Neural progenitor cell (in vitro differentiated cells): Measurements from ENCODE around the gene PPARA. TPM values are rescaled to one million over a fixed set of nuclear protein-coding genes. Genes with fewer than 3 reads are reported as not detected.
A peak's percentile ranks its signal among the peaks of the same experiment; 100 is the strongest.

Experiments
- DNase-seq: peaks from one replicate; pipeline ENCODE4 v3.0.0-alpha.2; 2016; ENCODE audit warnings: low spot score
- H2AFZ ChIP-seq: fragments of 200-600 bp; sonication (generic); replicated peaks from 2 replicates; pipeline ENCODE4 v1.6.1; 2016; ENCODE audit warnings: antibody characterized with exemption
- H3F3A ChIP-seq: fragments of 200-600 bp; sonication (generic); 2 replicates; pipeline ENCODE4 v1.6.1; 2016; ENCODE audit warnings: antibody characterized with exemption, low read depth
- H3K27ac ChIP-seq: fragments of 200-600 bp; sonication (generic); 2 replicates; pipeline ENCODE4 v1.5.1; 2016; ENCODE audit warnings: mild to moderate bottlenecking
- H3K27me3 ChIP-seq: fragments of 200-600 bp; sonication (generic); 2 replicates; pipeline ENCODE4 v1.6.1; 2016; ENCODE audit warnings: mild to moderate bottlenecking, moderate library complexity
- H3K36me3 ChIP-seq: fragments of 200-600 bp; sonication (generic); 2 replicates; pipeline ENCODE4 v1.5.1; 2016
- H3K4me1 ChIP-seq: fragments of 200-600 bp; sonication (generic); 2 replicates; pipeline ENCODE4 v1.6.1; 2016; ENCODE audit warnings: mixed run types
- H3K4me2 ChIP-seq: fragments of 200-600 bp; sonication (generic); 2 replicates; pipeline ENCODE4 v1.6.1; 2016
- H3K4me3 ChIP-seq: fragments of 200-600 bp; sonication (generic); 2 replicates; pipeline ENCODE4 v1.5.1; 2016
- H3K79me2 ChIP-seq: fragments of 200-600 bp; sonication (generic); 2 replicates; pipeline ENCODE4 v1.6.1; 2016; ENCODE audit warnings: low read depth
- H3K9ac ChIP-seq: fragments of 200-600 bp; sonication (generic); 2 replicates; pipeline ENCODE4 v1.6.1; 2016
- H3K9me3 ChIP-seq: fragments of 200-600 bp; sonication (generic); 2 replicates; pipeline ENCODE4 v1.5.1; 2016; ENCODE audit warnings: low read depth
- H4K20me1 ChIP-seq: fragments of 200-600 bp; sonication (generic); 2 replicates; pipeline ENCODE4 v1.6.1; 2016; ENCODE audit warnings: low read depth
- H3K27ac Mint-ChIP-seq: 3 replicates; pipeline ENCODE4 v1.8.0; 2021; ENCODE audit warnings: mixed read lengths
- H3K27me3 Mint-ChIP-seq: 2 replicates; pipeline ENCODE4 v1.8.0; 2022; ENCODE audit warnings: low read depth, mild to moderate bottlenecking, inconsistent platforms, moderate library complexity, mixed read lengths; ENCODE audit not compliant: insufficient read depth
- H3K36me3 Mint-ChIP-seq: 3 replicates; pipeline ENCODE4 v1.8.0; 2021; ENCODE audit warnings: mixed read lengths
- H3K4me1 Mint-ChIP-seq: 3 replicates; pipeline ENCODE4 v1.8.0; 2021; ENCODE audit warnings: mixed read lengths
- H3K4me3 Mint-ChIP-seq: 3 replicates; pipeline ENCODE4 v1.8.0; 2021; ENCODE audit warnings: mild to moderate bottlenecking, moderate library complexity, mixed read lengths
- H3K9me3 Mint-ChIP-seq: 3 replicates; pipeline ENCODE4 v1.8.0; 2020; ENCODE audit warnings: mixed read lengths
- EZH2 ChIP-seq: fragments of 200-600 bp; sonication (generic); IDR thresholded peaks from 2 replicates; pipeline ENCODE4 v1.6.1; 2017; ENCODE audit warnings: antibody characterized with exemption, mild to moderate bottlenecking, moderate library complexity
- EZH2phosphoT487 ChIP-seq: fragments of 200-600 bp; sonication (generic); IDR thresholded peaks from 2 replicates; pipeline ENCODE4 v1.6.1; 2017; ENCODE audit warnings: antibody characterized with exemption
- total RNA-seq: library from RNA; depleted of rRNA; stranded (reverse); fragments of >200 nt; gene quantifications from 2 replicates; pipeline ENCODE4 v1.2.3, GENCODE V29; 2015; ENCODE audit warnings: low replicate concordance
- TF ChIP-seq, protein P1 (sequence below): fragments of 200-600 bp; sonication (generic); IDR thresholded peaks from 2 replicates; pipeline ENCODE4 v1.5.1; 2017; ENCODE audit warnings: antibody characterized with exemption, mild to moderate bottlenecking

PPARA gene
- total RNA-seq, 1 donor from 2014 or later: 5.2 TPM

DNA sequence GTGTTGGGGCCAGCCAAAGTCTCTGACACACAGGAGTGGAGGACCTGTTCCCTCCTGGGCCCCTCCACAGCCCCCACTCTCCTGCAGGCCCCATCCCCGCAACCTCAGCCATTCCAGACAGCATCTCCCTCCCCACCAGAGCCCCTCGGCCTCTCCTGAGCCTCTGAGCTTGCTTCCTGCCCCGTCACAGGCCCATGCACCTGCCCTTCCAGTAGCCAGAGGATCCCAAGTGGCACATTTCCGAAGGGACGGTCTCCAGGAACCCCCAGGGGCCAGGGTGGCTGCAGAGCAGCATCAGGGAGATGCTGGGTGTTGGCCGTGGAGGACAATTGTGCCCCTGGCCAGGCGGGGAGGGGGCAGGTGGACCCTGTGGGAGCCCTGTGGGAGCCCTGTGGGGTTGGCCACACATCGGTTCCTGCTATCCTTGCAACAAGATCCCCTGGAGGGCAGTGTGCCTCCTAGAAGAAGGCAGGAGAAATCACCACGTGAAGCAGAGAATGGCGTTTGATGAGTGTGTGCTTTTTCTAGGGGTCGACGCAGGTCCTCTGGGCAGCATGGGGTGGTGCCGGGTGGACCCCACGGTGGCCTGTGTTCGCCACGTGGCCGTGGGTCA lies 45.3 kb upstream of the PPARA start:
- Histone ChIP-seq H3K36me3 (no peaks in the 10 kb centered on the region), H3K9me3 (no peaks in the 10 kb centered on the region), H3K79me2 (no peaks in the 10 kb centered on the region), H3K4me3 (no peak overlapping the region), H3K4me2 (no peak overlapping the region), H4K20me1 (no peaks in the 10 kb centered on the region), H3K4me1 (peaks cover 4% of the 10 kb centered on the region), H2AFZ (no peak overlapping the region), H3K27ac (no peak overlapping the region), H3K9ac (no peak overlapping the region), H3F3A (no peaks in the 10 kb centered on the region), H3K27me3 (no peaks in the 10 kb centered on the region)
- Mint-ChIP-seq H3K27me3 (peaks cover 10% of the 10 kb centered on the region), H3K9me3 (no peaks in the 10 kb centered on the region), H3K4me1 (peaks cover 21% of the 10 kb centered on the region), H3K4me3 (no peak overlapping the region), H3K27ac (no peak overlapping the region), H3K36me3 (no peaks in the 10 kb centered on the region)
- no peak for TF ChIP-seq EZH2phosphoT487
- no peak for TF ChIP-seq EZH2
- TF ChIP-seq, protein P1, sequence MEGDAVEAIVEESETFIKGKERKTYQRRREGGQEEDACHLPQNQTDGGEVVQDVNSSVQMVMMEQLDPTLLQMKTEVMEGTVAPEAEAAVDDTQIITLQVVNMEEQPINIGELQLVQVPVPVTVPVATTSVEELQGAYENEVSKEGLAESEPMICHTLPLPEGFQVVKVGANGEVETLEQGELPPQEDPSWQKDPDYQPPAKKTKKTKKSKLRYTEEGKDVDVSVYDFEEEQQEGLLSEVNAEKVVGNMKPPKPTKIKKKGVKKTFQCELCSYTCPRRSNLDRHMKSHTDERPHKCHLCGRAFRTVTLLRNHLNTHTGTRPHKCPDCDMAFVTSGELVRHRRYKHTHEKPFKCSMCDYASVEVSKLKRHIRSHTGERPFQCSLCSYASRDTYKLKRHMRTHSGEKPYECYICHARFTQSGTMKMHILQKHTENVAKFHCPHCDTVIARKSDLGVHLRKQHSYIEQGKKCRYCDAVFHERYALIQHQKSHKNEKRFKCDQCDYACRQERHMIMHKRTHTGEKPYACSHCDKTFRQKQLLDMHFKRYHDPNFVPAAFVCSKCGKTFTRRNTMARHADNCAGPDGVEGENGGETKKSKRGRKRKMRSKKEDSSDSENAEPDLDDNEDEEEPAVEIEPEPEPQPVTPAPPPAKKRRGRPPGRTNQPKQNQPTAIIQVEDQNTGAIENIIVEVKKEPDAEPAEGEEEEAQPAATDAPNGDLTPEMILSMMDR: no peak
- no peak for DNase-seq

DNA sequence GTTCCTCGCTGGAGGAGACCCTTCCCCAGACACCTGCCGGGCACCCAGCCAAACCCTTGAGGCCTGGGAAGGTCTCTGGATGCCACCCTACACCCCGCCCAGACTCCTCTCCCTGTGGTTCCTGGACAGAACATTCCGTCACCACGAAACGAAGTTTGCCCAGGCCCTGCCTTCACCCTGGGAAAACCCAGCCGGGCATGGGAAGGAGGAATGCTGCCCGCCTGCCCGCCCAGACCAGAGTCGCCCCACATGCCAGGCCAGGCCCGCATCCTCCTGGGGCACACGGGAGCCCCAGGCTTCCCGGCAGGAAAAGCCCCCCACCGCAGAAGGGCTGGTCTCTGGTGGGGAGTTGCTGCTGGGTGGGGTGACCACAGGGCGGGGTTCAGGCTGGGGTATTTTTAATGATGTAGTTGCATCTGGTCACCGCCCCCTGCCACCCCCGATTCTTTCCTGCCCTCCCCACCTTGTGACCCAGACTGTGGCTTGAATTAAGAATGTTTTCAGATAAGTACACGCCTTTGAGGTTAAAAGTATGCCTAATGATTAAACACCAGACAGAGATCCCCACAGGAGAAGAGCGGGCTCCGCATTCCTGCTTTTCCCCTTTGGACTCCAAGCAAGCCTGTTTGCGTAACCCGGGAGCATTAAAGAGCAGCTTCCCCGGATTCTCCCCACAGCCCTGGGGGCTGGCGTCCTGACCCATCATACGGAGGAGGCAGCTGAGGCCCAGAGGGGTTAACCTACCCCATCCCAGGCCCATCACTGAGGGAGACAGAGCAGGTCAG lies 44.6 kb upstream of the PPARA start:
- H3K9me3 Mint-ChIP-seq: no peaks in the 10 kb centered on the region

DNA sequence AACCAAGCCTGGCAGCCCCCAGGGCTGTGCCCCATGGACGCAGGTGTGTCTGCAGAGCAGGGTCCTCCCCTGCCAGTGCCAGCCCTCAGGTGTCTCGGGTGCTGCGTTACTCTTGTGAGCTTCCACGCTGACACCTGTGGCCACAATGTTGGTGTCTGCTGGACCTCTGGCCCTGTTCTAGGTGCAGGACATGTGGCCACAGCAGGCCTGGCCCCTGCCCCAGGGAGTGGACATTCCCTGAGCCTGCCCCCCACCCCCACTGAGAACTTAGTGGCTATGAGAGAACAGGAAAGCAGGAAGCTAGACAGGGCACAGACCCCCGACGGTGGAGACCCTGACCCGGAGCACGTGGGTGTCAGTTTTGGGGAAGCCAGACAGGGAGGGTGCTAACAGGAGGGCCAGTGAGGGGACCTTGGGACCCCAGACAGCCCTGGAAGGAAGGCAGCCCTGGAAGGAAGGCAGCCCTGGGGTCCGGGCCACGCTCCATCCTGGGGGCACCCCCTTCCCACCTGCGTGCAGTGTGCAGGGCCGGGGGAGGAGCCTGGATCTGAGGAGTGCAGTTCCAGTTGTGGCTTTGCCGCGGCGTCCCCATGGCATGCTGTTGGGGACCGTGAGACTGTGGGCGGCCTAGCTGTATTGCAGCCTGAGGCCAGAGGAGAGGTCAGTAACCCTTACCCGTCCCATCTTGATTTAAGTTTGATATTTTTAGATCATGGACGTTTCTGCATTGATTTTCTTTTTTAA lies 43.9 kb upstream of the PPARA start:
- no peaks in the 10 kb centered on the region for H4K20me1 ChIP-seq
- no peak for TF ChIP-seq EZH2phosphoT487
- TF ChIP-seq, protein P1: no peak
- no peak for TF ChIP-seq EZH2
- no peaks in the 10 kb centered on the region for H3K9me3 Mint-ChIP-seq
- no peak overlapping the region for H3K4me3 Mint-ChIP-seq
- H3K4me2 ChIP-seq: no peak overlapping the region
- H3K4me3 ChIP-seq: no peak overlapping the region
- no peaks in the 10 kb centered on the region for H3K79me2 ChIP-seq
- H3K36me3 Mint-ChIP-seq: no peaks in the 10 kb centered on the region
- no peaks in the 10 kb centered on the region for H3K36me3 ChIP-seq
- H3K4me1 Mint-ChIP-seq: peaks cover 21% of the 10 kb centered on the region
- no peaks in the 10 kb centered on the region for H3K27me3 ChIP-seq
- H3K27ac Mint-ChIP-seq: no peak overlapping the region
- H3K27ac ChIP-seq: no peak overlapping the region
- no peaks in the 10 kb centered on the region for H3K9me3 ChIP-seq
- no peaks in the 10 kb centered on the region for H3F3A ChIP-seq
- peaks cover 5% of the 10 kb centered on the region for H3K27me3 Mint-ChIP-seq
- H2AFZ ChIP-seq: no peak overlapping the region
- no peak for DNase-seq
- peaks cover 4% of the 10 kb centered on the region for H3K4me1 ChIP-seq
- no peak overlapping the region for H3K9ac ChIP-seq

More for the DNA sequence above, 44.6 kb upstream of the PPARA start:
- TF ChIP-seq EZH2phosphoT487 (no peak), EZH2 (no peak)
- TF ChIP-seq, protein P1: no peak
- H4K20me1 ChIP-seq: no peaks in the 10 kb centered on the region
- H3K4me1 ChIP-seq: peaks cover 4% of the 10 kb centered on the region
- no peaks in the 10 kb centered on the region for H3K27me3 ChIP-seq
- no peak overlapping the region for H3K9ac ChIP-seq
- H3K36me3 ChIP-seq: no peaks in the 10 kb centered on the region
- no peaks in the 10 kb centered on the region for H3K9me3 ChIP-seq
- H3F3A ChIP-seq: no peaks in the 10 kb centered on the region
- no peak overlapping the region for H3K4me3 ChIP-seq
- H3K4me3 Mint-ChIP-seq: no peak overlapping the region
- H3K4me2 ChIP-seq: no peak overlapping the region
- no peak overlapping the region for H2AFZ ChIP-seq
- H3K27ac Mint-ChIP-seq: peak overlapping the region; percentile 93
- H3K4me1 Mint-ChIP-seq: peaks cover 21% of the 10 kb centered on the region
- no peak for DNase-seq
- H3K27ac ChIP-seq: no peak overlapping the region
- H3K27me3 Mint-ChIP-seq: peaks cover 10% of the 10 kb centered on the region
- H3K79me2 ChIP-seq: no peaks in the 10 kb centered on the region
- no peaks in the 10 kb centered on the region for H3K36me3 Mint-ChIP-seq
